Epithelial cell of proximal tubule (primary cell): ENCODE results near the gene PRR23E. TPM values are rescaled to one million over a fixed set of nuclear protein-coding genes. Genes with fewer than 3 reads are reported as not detected.

Source experiments
- DNase-seq: peaks from one replicate; pipeline ENCODE4 v3.0.0-alpha.2; 2011; ENCODE audit warnings: low read depth
- H3K4me3 ChIP-seq: 2 replicates; pipeline ENCODE4 v1.5.1; 2011; ENCODE audit warnings: low read depth, mild to moderate bottlenecking, low read length
- total RNA-seq: library from RNA; depleted of rRNA; stranded (reverse); fragments of >200 nt; gene quantifications from 2 replicates; pipeline ENCODE4 v1.2.3, GENCODE V29; 2015
- TF ChIP-seq, protein P1 (sequence below): conservative IDR thresholded peaks from 2 replicates; pipeline ENCODE4 v1.5.1; 2012; ENCODE audit warnings: low read depth, mild to moderate bottlenecking, low read length

PRR23E gene
- total RNA-seq, 1 donor from 2014 or later = not detected

DNA sequence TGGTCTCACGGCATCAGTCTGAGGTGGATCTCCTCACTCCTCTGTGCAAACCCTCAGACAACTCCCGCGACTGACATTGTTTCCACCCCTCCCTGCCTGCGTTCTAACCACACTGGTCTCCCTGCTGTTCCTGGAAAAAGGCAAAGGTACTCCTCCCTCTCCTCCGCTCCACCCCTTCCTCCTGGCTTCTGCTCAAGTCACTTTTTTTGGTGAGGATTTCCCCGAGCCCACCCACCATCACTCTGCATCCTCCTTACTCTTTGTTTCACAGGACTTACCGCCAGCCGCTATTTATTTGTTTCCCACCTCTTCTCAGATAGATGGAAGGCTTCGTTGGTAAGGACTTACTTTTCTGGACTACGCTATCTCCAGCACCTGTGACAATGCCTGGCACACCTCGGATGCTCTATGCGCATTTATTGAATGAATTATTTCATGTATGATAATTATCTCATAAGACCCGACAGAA, 25.6 kb downstream of the PRR23E start:
- no peak overlapping the region for H3K4me3 ChIP-seq
- TF ChIP-seq, protein P1, sequence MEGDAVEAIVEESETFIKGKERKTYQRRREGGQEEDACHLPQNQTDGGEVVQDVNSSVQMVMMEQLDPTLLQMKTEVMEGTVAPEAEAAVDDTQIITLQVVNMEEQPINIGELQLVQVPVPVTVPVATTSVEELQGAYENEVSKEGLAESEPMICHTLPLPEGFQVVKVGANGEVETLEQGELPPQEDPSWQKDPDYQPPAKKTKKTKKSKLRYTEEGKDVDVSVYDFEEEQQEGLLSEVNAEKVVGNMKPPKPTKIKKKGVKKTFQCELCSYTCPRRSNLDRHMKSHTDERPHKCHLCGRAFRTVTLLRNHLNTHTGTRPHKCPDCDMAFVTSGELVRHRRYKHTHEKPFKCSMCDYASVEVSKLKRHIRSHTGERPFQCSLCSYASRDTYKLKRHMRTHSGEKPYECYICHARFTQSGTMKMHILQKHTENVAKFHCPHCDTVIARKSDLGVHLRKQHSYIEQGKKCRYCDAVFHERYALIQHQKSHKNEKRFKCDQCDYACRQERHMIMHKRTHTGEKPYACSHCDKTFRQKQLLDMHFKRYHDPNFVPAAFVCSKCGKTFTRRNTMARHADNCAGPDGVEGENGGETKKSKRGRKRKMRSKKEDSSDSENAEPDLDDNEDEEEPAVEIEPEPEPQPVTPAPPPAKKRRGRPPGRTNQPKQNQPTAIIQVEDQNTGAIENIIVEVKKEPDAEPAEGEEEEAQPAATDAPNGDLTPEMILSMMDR = no peak

DNA sequence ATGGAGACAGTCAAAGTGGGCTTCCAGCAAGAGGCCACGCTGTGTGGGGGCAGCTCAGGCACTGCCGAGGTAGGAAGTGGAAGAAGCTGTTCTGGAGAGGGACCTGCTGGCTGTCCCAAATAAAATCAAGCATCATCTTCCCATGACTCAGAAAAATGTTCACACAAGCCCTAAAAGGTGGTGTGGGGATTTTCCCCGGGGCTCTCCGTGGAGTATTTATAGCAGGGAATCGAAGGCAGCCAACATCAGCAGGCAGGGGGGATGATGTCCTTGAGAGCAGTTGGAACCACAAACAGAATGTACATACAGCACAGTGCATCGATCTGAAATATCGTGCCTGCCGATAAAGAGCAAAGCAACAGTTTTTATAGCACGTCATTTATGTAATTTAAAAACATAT, 27.6 kb downstream of the PRR23E start:
- no peak overlapping the region for H3K4me3 ChIP-seq
- TF ChIP-seq, protein P1 = no peak
- DNase-seq = no peak

More for the DNA sequence above, 25.6 kb downstream of the PRR23E start:
- no peak for DNase-seq

DNA sequence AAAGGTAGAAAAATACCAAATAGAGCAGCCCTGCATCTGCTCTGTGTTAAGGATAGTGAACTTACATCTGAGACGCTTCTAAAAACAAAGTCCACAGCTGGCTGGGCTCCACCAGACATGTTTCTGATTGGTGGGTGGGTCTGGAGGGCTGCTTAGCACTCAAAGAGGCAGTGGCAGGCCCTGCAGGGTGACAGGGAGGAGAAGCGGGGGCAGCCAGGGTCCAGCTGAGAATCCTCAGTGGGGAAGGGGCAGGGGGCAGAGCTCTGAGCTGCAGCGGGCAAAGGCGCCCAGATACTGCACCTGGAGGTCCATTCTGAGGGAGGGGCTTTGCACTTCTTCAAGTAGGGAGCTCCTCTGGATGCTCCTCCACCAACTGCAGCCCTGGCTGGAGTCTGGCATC, 28.1 kb downstream of the PRR23E start:
- TF ChIP-seq, protein P1 = no peak

DNA sequence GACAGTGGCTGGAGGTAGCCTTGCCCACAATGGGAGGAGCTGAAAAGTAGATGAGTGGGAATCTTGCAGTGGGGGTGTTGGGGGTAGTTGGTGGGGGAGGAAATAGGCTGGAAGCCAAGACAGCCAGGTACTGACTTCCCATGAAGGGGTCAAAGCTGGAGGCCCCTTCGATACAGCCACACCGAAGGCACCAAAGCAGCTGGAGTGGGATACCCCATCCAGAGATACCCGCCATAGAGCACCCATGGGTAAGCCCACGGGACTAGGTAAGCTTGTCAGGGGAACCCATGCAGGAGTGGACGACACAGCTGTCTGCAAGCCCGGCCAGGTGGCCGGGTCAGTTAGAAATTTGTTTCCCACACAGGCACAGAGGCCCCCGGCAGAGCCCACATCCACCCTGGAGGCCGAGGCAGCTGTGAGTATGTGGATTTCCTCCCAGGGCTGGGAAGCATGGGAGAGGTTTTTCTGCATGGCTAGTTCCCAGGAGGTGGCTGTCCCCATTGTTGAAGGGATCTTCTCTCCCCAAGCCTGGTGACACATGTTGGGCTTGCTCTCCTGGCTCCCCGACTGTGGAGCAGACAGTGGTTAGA, 28.6 kb downstream of the PRR23E start:
- no peak for DNase-seq
- TF ChIP-seq, protein P1 = no peak
- no peak overlapping the region for H3K4me3 ChIP-seq

More for the DNA sequence above, 28.1 kb downstream of the PRR23E start:
- no peak for DNase-seq
- no peak overlapping the region for H3K4me3 ChIP-seq

DNA sequence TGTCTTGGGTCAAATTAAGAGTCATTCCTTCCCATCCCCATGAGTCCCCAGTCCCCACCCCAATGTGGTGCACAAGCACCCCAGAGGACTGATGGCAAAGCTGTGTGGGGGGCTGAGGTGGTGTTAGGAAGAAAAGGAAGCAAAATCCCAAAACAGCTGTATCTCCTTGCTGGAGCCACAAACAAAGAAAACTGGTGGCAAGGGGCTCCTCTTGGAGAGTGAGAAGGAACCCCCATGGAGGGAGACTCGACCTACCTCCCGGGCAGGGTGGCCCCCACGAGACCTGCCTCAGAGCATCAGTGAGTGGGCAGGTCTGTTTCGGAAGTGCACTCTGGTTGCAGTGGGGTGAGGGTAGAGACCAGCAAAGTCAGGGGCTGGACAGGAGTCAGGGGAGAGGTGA, 29.2 kb downstream of the PRR23E start:
- no peak for DNase-seq
- TF ChIP-seq, protein P1 = no peak

DNA sequence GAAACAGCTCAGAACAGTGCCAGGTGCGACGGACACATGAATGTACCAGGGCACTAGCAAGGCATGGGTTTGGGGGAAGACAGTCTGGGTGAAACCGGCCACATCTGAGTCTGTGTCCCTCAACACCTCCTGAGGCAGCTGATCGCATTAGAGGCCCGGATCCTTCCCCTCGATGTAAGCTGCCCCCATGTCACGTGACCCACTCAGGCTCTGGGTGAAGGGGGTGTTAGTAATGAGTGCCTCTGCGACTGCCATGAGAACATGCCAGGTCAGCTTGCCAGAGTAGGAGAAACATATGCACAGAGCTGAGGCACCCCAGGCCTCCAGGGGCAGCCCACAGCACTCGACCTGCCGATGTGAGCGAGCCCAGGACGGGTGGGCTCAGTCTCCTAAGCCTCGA, 29.7 kb downstream of the PRR23E start:
- no peak for DNase-seq
- TF ChIP-seq, protein P1 = no peak
- H3K4me3 ChIP-seq = no peak overlapping the region

More for the DNA sequence above, 29.2 kb downstream of the PRR23E start:
- H3K4me3 ChIP-seq = no peak overlapping the region

DNA sequence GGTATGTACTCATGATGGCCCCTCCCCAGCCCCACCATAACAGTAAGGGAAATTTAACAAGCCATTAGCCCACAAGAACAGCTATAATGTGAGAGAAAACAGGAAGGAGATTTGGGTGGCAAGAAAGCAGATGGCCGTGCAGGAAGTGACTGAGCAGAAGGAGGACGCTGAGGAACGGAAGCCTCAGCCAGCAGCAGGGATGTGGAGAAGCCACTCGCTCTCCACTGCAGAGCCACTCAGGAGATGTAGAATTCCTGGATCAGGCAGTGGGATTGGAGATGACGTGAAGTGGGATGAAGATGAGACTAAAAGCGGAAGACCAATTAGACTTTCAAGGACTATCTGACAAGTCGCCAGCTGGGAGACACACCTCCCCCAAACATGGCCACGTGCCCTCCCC, 31.2 kb downstream of the PRR23E start:
- no peak for DNase-seq
- H3K4me3 ChIP-seq = no peak overlapping the region
- TF ChIP-seq, protein P1 = no peak
